H1 (cell line): ENCODE results near the gene CACNG5.

ENCODE experiments used
- CTCF ChIP-seq, 3 experiments: IDR thresholded peaks; 1 replicate in 2 of 3; 2 replicates in 1 of 3; pipeline versions ENCODE4 v1.5.1 to v1.6.1; 2011; ENCODE audit warnings: low read length in 3 of 3, mild to moderate bottlenecking in 3 of 3, inconsistent platforms in 2 of 3, low read depth in 1 of 3, moderate library complexity in 1 of 3; ENCODE audit not compliant: insufficient read depth in 1 of 3; ENCODE audit errors: control extremely low read depth in 1 of 3
- EP300 ChIP-seq, 2 experiments: IDR thresholded peaks; 1 replicate in 1 of 2; 2 replicates in 1 of 2; pipeline ENCODE4 v1.6.1; 2011 to 2012; ENCODE audit warnings: low read depth in 2 of 2, low read length in 2 of 2, mild to moderate bottlenecking in 2 of 2, borderline replicate concordance in 1 of 2, inconsistent platforms in 1 of 2, moderate library complexity in 1 of 2
- MAFK ChIP-seq: IDR thresholded peaks from 2 replicates; pipeline ENCODE4 v1.6.1; 2012; ENCODE audit warnings: low read depth, mild to moderate bottlenecking, improper control_type of control experiment, low read length
- SIN3A ChIP-seq, 2 experiments: IDR thresholded peaks in 1 of 2; conservative IDR thresholded peaks in 1 of 2; 2 replicates each; pipeline ENCODE4 v1.6.1; 2011 to 2012; ENCODE audit warnings: low read length in 2 of 2, improper control_type of control experiment in 1 of 2, low read depth in 1 of 2, mild to moderate bottlenecking in 1 of 2
- SP1 ChIP-seq: IDR thresholded peaks from 2 replicates; pipeline ENCODE4 v1.6.1; 2011; ENCODE audit warnings: low read depth, low read length

- TF ChIP-seq CTCF (IDR thresholded peaks at IDR 0.05; ENCODE audit: control extremely low read depth in 1 of 3, insufficient read depth in 1 of 3, low read depth in 1 of 3, low read length in 3 of 3): no peak
- TF ChIP-seq MAFK: no peak
- no peak for TF ChIP-seq SIN3A (conservative IDR thresholded peaks at IDR 0.05 in 1 of 2, IDR thresholded peaks at IDR 0.05 in 1 of 2; ENCODE audit: low read depth in 1 of 2, low read length in 2 of 2)
- TF ChIP-seq EP300 (IDR thresholded peaks at IDR 0.05; ENCODE audit: borderline replicate concordance in 1 of 2, low read depth in 2 of 2, low read length in 2 of 2): no peak
- no peak for TF ChIP-seq SP1
These were observed 23.2 kb upstream of the CACNG5 start for GRCh38 chr17:66811683-66812054.
